IPS-15b (cell line): ENCODE results near the gene OTUD7B.

Experiments used
- H3K27me3 ChIP-seq: one replicate; pipeline ENCODE4 v1.6.1; 2013; ENCODE audit warnings: low read length; ENCODE audit not compliant: control insufficient read depth, insufficient read depth
- H3K36me3 ChIP-seq: one replicate; pipeline ENCODE4 v1.6.1; 2013; ENCODE audit warnings: low read length; ENCODE audit not compliant: control insufficient read depth, insufficient read depth
- H3K4me1 ChIP-seq: one replicate; pipeline ENCODE4 v1.6.1; 2013; ENCODE audit warnings: mild to moderate bottlenecking, low read length; ENCODE audit not compliant: control insufficient read depth, insufficient read depth
- H3K4me3 ChIP-seq: one replicate; pipeline ENCODE4 v1.5.1; 2013; ENCODE audit warnings: low read depth, low read length
- H3K9ac ChIP-seq: one replicate; pipeline ENCODE4 v1.6.1; 2013; ENCODE audit warnings: low read depth, mild to moderate bottlenecking, low read length
- H3K9me3 ChIP-seq: one replicate; pipeline ENCODE4 v1.6.1; 2013; ENCODE audit warnings: mild to moderate bottlenecking, low read length; ENCODE audit not compliant: control insufficient read depth, insufficient read depth

The OTUD7B gene

GRCh38 chr1:150001415-150001814 lies 9.1 kb downstream of the OTUD7B start:
- H3K9me3 ChIP-seq, result no peaks in the 10 kb centered on the region
- no peaks in the 10 kb centered on the region for H3K36me3 ChIP-seq
- no peak overlapping the region for H3K9ac ChIP-seq
- no peak overlapping the region for H3K4me3 ChIP-seq
- no peaks in the 10 kb centered on the region for H3K27me3 ChIP-seq
- H3K4me1 ChIP-seq, result peaks cover 5% of the 10 kb centered on the region

DNA sequence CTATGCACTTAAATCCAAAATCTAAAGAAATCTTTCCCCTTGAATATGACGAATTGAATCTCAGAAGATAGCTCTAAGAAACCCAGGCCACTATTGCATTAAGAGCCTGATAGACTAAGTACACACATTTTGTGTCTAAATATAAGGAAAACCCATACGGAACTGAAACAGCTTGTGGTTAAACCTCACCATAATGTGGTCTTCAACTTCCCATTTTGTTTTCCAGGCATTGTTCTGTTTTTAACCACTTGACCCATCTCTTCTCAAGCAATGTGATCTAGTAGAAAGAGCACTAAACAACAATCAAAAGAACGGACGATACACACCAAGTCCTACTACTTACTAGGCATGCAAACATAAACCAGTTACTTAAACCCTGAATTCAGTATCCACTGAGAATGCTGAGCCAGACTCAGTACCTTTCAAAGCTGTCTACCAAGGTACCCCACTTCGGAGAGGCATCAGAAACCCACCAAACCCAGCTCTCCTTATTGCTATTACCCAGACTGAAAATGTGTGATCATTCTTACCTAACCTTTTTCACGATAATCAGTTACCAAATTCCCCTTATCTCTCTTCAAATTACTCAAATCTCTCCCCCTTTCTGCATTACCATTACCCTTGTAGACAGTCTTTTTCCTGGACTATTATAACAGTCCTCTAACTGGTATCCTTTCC lies 12.8 kb downstream of the OTUD7B start:
- Histone ChIP-seq H3K27me3 (no peaks in the 10 kb centered on the region), H3K36me3 (no peaks in the 10 kb centered on the region), H3K9me3 (no peaks in the 10 kb centered on the region), H3K4me3 (no peak overlapping the region), H3K9ac (no peak overlapping the region), H3K4me1 (peaks cover 13% of the 10 kb centered on the region)

DNA sequence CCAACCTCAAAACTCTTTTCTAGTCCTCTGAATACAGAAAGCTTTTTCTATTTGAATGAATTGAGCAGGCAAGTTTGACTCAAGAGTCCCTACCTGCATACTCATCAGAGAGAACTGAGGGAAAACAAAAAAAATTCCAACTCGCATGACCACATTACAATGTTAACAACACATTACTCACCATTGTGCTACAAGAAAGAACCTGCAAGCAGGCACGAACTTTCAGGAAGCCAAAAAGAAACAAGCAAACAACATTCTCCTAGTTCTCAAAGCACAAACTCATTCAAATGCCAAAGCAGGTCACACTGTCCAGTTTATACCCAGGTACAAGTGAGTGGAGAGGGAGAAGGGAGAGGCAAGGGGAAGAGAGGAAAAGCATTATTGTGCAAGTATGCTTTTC lies 14.6 kb downstream of the OTUD7B start:
- H3K36me3 ChIP-seq, result no peaks in the 10 kb centered on the region
- no peak overlapping the region for H3K9ac ChIP-seq
- H3K4me1 ChIP-seq, result peaks cover 13% of the 10 kb centered on the region
- no peak overlapping the region for H3K4me3 ChIP-seq
- no peaks in the 10 kb centered on the region for H3K27me3 ChIP-seq
- H3K9me3 ChIP-seq, result no peaks in the 10 kb centered on the region

- no peak overlapping the region for H3K9ac ChIP-seq
These were observed 16.8 kb downstream of the OTUD7B start for GRCh38 chr1:149993764-149994163.

GRCh38 chr1:149993181-149993580 lies 17.3 kb downstream of the OTUD7B start:
- Histone ChIP-seq H3K4me3 (no peak overlapping the region), H3K9me3 (no peaks in the 10 kb centered on the region), H3K36me3 (no peaks in the 10 kb centered on the region), H3K27me3 (no peaks in the 10 kb centered on the region), H3K9ac (no peak overlapping the region), H3K4me1 (peaks cover 13% of the 10 kb centered on the region)

More at GRCh38 chr1:149993764-149994163, 16.8 kb downstream of the OTUD7B start:
- Histone ChIP-seq H3K36me3 (no peaks in the 10 kb centered on the region), H3K9me3 (no peaks in the 10 kb centered on the region), H3K27me3 (no peaks in the 10 kb centered on the region), H3K4me3 (no peak overlapping the region), H3K4me1 (peaks cover 13% of the 10 kb centered on the region)

GRCh38 chr1:149987297-149987595 lies 23.3 kb downstream of the OTUD7B start:
- H3K9ac ChIP-seq, result no peak overlapping the region
- H3K4me1 ChIP-seq, result no peaks in the 10 kb centered on the region
- no peaks in the 10 kb centered on the region for H3K27me3 ChIP-seq
- H3K9me3 ChIP-seq, result no peaks in the 10 kb centered on the region
- no peak overlapping the region for H3K4me3 ChIP-seq
- no peaks in the 10 kb centered on the region for H3K36me3 ChIP-seq

- H3K4me1 ChIP-seq, result no peaks in the 10 kb centered on the region
- H3K36me3 ChIP-seq, result no peaks in the 10 kb centered on the region
- H3K27me3 ChIP-seq, result no peaks in the 10 kb centered on the region
- H3K9me3 ChIP-seq, result no peaks in the 10 kb centered on the region
- no peak overlapping the region for H3K9ac ChIP-seq
- H3K4me3 ChIP-seq, result no peak overlapping the region
These were observed 23.8 kb downstream of the OTUD7B start for GRCh38 chr1:149986486-149987296.

- H3K4me1 ChIP-seq, result no peaks in the 10 kb centered on the region
These were observed 30.5 kb downstream of the OTUD7B start for GRCh38 chr1:149979972-149980540.

GRCh38 chr1:149979245-149979971 lies 31.1 kb downstream of the OTUD7B start:
- no peaks in the 10 kb centered on the region for H3K9me3 ChIP-seq
- no peak overlapping the region for H3K9ac ChIP-seq
- H3K27me3 ChIP-seq, result no peaks in the 10 kb centered on the region
- H3K4me1 ChIP-seq, result no peaks in the 10 kb centered on the region
- H3K36me3 ChIP-seq, result peaks cover 5% of the 10 kb centered on the region
- H3K4me3 ChIP-seq, result no peak overlapping the region

More at GRCh38 chr1:149979972-149980540, 30.5 kb downstream of the OTUD7B start:
- Histone ChIP-seq H3K36me3 (peaks cover 5% of the 10 kb centered on the region), H3K27me3 (no peaks in the 10 kb centered on the region), H3K4me3 (no peak overlapping the region), H3K9me3 (no peaks in the 10 kb centered on the region), H3K9ac (no peak overlapping the region)

DNA sequence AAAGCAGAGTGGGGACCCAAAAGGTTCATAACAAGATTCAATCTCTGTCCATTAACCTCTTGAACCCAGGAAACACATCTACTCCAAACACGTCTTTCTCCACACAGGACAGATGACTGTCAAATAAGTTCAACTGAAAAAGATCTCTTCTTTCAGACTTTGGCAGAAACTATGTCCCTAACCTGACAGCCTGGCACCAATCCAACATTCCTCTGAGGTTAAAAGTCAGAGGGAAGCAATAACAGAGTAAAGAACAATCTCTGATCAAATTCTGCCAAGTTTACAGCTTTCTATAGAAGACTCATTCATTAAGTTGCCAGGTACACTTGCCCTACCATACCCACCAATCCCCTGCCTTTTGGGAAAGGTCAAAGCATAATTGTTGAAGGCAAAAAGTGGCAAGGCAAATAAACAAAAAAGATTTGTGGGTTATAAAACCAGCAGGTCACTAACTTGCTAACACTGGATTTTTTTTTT lies 31.9 kb downstream of the OTUD7B start:
- Histone ChIP-seq H3K4me1 (no peaks in the 10 kb centered on the region), H3K4me3 (no peak overlapping the region), H3K9ac (no peak overlapping the region), H3K27me3 (no peaks in the 10 kb centered on the region), H3K9me3 (no peaks in the 10 kb centered on the region), H3K36me3 (peaks cover 5% of the 10 kb centered on the region)

- H3K36me3 ChIP-seq, result peaks cover 5% of the 10 kb centered on the region
- no peaks in the 10 kb centered on the region for H3K4me1 ChIP-seq
- H3K9me3 ChIP-seq, result no peaks in the 10 kb centered on the region
- no peaks in the 10 kb centered on the region for H3K27me3 ChIP-seq
- H3K4me3 ChIP-seq, result no peak overlapping the region
- H3K9ac ChIP-seq, result no peak overlapping the region
These were observed 33.2 kb downstream of the OTUD7B start for GRCh38 chr1:149977345-149977744.
